Keratinocyte (primary cell): ENCODE measurements around the gene PLCXD1. TPM values are rescaled to one million over a fixed set of nuclear protein-coding genes. Genes with fewer than 3 reads are reported as not detected.
A peak's percentile ranks its signal among the peaks of the same experiment; 100 is the strongest.

Experiments
- DNase-seq: peaks from one replicate; pipeline ENCODE4 v3.0.0-alpha.2; 2011; ENCODE audit warnings: low read depth, missing footprints, low spot score
- FAIRE-seq: peaks from 2 replicates; lab custom pipeline; 2011; peaks lifted over from hg19 to GRCh38; lab: Jason Lieb, UNC
- H2AFZ ChIP-seq: 2 replicates; pipeline ENCODE4 v1.6.0; 2012; ENCODE audit warnings: low read length, control low read depth, inconsistent platforms; ENCODE audit not compliant: control insufficient read depth
- H3K27ac ChIP-seq: 2 replicates; pipeline ENCODE4 v1.5.1; 2011; ENCODE audit warnings: low read length; ENCODE audit not compliant: control insufficient read depth, insufficient read depth
- H3K27me3 ChIP-seq: 3 replicates; pipeline ENCODE4 v1.6.0; 2011; ENCODE audit warnings: low read length; ENCODE audit not compliant: control insufficient read depth, insufficient read depth; ENCODE audit errors: extremely low read depth
- H3K36me3 ChIP-seq, 2 experiments: 2 replicates in 1 of 2; 3 replicates in 1 of 2; pipeline ENCODE4 v1.5.1; 2011; ENCODE audit warnings: low read length in 2 of 2, mild to moderate bottlenecking in 1 of 2; ENCODE audit not compliant: control insufficient read depth in 2 of 2, insufficient read depth in 2 of 2; ENCODE audit errors: extremely low read depth in 1 of 2
- H3K4me1 ChIP-seq: 3 replicates; pipeline ENCODE4 v1.5.1; 2011; ENCODE audit warnings: low read length; ENCODE audit not compliant: control insufficient read depth, insufficient read depth; ENCODE audit errors: extremely low read depth
- H3K4me2 ChIP-seq: 3 replicates; pipeline ENCODE4 v1.6.0; 2011; ENCODE audit warnings: low read depth, low read length; ENCODE audit not compliant: control insufficient read depth, insufficient read depth; ENCODE audit errors: extremely low read depth
- H3K4me3 ChIP-seq, 3 experiments: fragments of 200-600 bp in 1 of 3; sonication (generic) in 1 of 3; 2 replicates in 2 of 3; 3 replicates in 1 of 3; pipeline ENCODE4 v1.5.1; 2011 to 2016; ENCODE audit warnings: low read length in 3 of 3, mild to moderate bottlenecking in 3 of 3, control low read depth in 2 of 3, inconsistent platforms in 1 of 3, low read depth in 1 of 3, mixed read lengths in 1 of 3, mixed run types in 1 of 3, moderate library complexity in 1 of 3; ENCODE audit not compliant: control insufficient read depth in 2 of 3, insufficient read depth in 2 of 3; ENCODE audit errors: extremely low read depth in 1 of 3
- H3K79me2 ChIP-seq: 2 replicates; pipeline ENCODE4 v1.6.0; 2012; ENCODE audit warnings: low read length; ENCODE audit not compliant: control insufficient read depth, insufficient read depth
- H3K9ac ChIP-seq: 3 replicates; pipeline ENCODE4 v1.6.0; 2011; ENCODE audit warnings: low read length; ENCODE audit not compliant: control insufficient read depth, insufficient read depth; ENCODE audit errors: extremely low read depth
- H3K9me1 ChIP-seq: 3 replicates; pipeline ENCODE4 v1.6.0; 2011; ENCODE audit warnings: low read length; ENCODE audit not compliant: control insufficient read depth, insufficient read depth; ENCODE audit errors: extremely low read depth
- H3K9me3 ChIP-seq: 2 replicates; pipeline ENCODE4 v1.5.1; 2012; ENCODE audit warnings: low read depth, low read length; ENCODE audit not compliant: control insufficient read depth
- H4K20me1 ChIP-seq: 3 replicates; pipeline ENCODE4 v1.6.0; 2011; ENCODE audit warnings: low read length; ENCODE audit not compliant: control insufficient read depth, insufficient read depth; ENCODE audit errors: extremely low read depth
- CTCF ChIP-seq, 3 experiments: IDR thresholded peaks in 1 of 3; conservative IDR thresholded peaks in 1 of 3; optimal IDR thresholded peaks in 1 of 3; 2 replicates in 2 of 3; 3 replicates in 1 of 3; pipeline versions ENCODE3 to v1.5.1; 2011; ENCODE audit warnings: low read length in 3 of 3, mild to moderate bottlenecking in 3 of 3, moderate library complexity in 2 of 3, control low read depth in 1 of 3, inconsistent platforms in 1 of 3; ENCODE audit not compliant: insufficient read depth in 2 of 3; ENCODE audit errors: extremely low read depth in 1 of 3
- EZH2 ChIP-seq: IDR thresholded peaks from one replicate; pipeline ENCODE4 v1.6.1; 2012; ENCODE audit warnings: inconsistent platforms, mild to moderate bottlenecking, low read length, moderate library complexity
- dilution Hi-C: fragments of 300-500 bp; cut with MboI; formaldehyde crosslinking; loops from one replicate; pipeline ENCODE4 v1.7.0; 2020; ENCODE audit warnings: low sequenced_read_pairs; ENCODE audit not compliant: extremely low pct_ligation_motif_present
- polyA plus RNA-seq, 5 experiments: library from polyadenylated mRNA; depleted of rRNA in 3 of 5; stranded (reverse) in 3 of 5; stranded (forward) in 1 of 5; unstranded in 1 of 5; fragments of >200 nt; gene quantifications; 1 replicate in 1 of 5; 2 replicates in 3 of 5; 3 replicates in 1 of 5; pipeline versions ENCODE4 v1.2.1 to v1.2.3, GENCODE V29; 2011 to 2012; ENCODE audit warnings: missing spikeins in 2 of 5, low read depth in 1 of 5, low replicate concordance in 1 of 5

The PLCXD1 gene
- polyA plus RNA-seq, 1 donor (not counting 4 experiments of a cell fraction or from before 2014, with no cell fraction given): 6.3 TPM

- H3K27me3 ChIP-seq: no peaks in the 10 kb centered on the region
- dilution Hi-C loops: no loop called here
- no peak overlapping the region for H3K4me2 ChIP-seq
- no peaks in the 10 kb centered on the region for H3K9me1 ChIP-seq
- no peak overlapping the region for H3K9ac ChIP-seq
- peaks cover 5% of the 10 kb centered on the region for H3K79me2 ChIP-seq
- no peak for TF ChIP-seq CTCF (optimal IDR thresholded peaks at IDR 0.05 in 1 of 3, IDR thresholded peaks at IDR 0.05 in 1 of 3, conservative IDR thresholded peaks at IDR 0.05 in 1 of 3; ENCODE audit: extremely low read depth in 1 of 3, insufficient read depth in 2 of 3, low read length in 3 of 3)
- peaks cover 8 to 25% of the 10 kb centered on the region in 2 experiments for H3K36me3 ChIP-seq
- FAIRE-seq (peak; percentile 58), DNase-seq (no peak)
- H3K4me1 ChIP-seq: peaks cover 6% of the 10 kb centered on the region
- peaks cover 5% of the 10 kb centered on the region for H3K9me3 ChIP-seq
- H3K27ac ChIP-seq: no peak overlapping the region
- no peak overlapping the region for H2AFZ ChIP-seq
- no peaks in the 10 kb centered on the region for H4K20me1 ChIP-seq
- no peak overlapping the region for H3K4me3 ChIP-seq
Measured at GRCh38 chrX:285076-285677, 4.0 kb downstream of the PLCXD1 start.

GRCh38 chrX:287670-288069 lies 6.5 kb downstream of the PLCXD1 start:
- no peak overlapping the region for H2AFZ ChIP-seq
- peak; percentile 74 for FAIRE-seq
- peaks cover 5% of the 10 kb centered on the region for H3K79me2 ChIP-seq
- no peak overlapping the region for H3K9ac ChIP-seq
- H3K27me3 ChIP-seq: no peaks in the 10 kb centered on the region
- H3K4me2 ChIP-seq: peak overlapping the region; percentile 66
- H3K4me3 ChIP-seq: peak overlapping the region in 1 of 3 experiments; percentile 31
- H3K9me3 ChIP-seq: peaks cover 5% of the 10 kb centered on the region
- no peaks in the 10 kb centered on the region for H4K20me1 ChIP-seq
- dilution Hi-C loops: no loop called here
- peak overlapping the region; percentile 37 for H3K27ac ChIP-seq
- peaks cover 8 to 25% of the 10 kb centered on the region in 2 experiments for H3K36me3 ChIP-seq
- TF ChIP-seq EZH2 (no peak), CTCF (optimal IDR thresholded peaks at IDR 0.05 in 1 of 3, IDR thresholded peaks at IDR 0.05 in 1 of 3, conservative IDR thresholded peaks at IDR 0.05 in 1 of 3; ENCODE audit: extremely low read depth in 1 of 3, insufficient read depth in 2 of 3, low read length in 3 of 3) (no peak)
- H3K4me1 ChIP-seq: peaks cover 6% of the 10 kb centered on the region
- no peaks in the 10 kb centered on the region for H3K9me1 ChIP-seq
- DNase-seq: no peak
